Motor neuron (in vitro differentiated cells): ENCODE data around the gene TAF1C. TPM values are rescaled to one million over a fixed set of nuclear protein-coding genes. Genes with fewer than 3 reads are reported as not detected.

Experiments
- ATAC-seq, 8 experiments: fragments of 200-7000 bp; cut with Tn5 transposase; replicated peaks in 6 of 8; 2 replicates each; pipeline ENCODE4 v1.8.0; 2021; ENCODE audit warnings: mild to moderate bottlenecking in 8 of 8, moderate library complexity in 8 of 8
- H3K27ac ChIP-seq, 2 donors: fragments of 250-450 bp; sonication (Bioruptor Pico); 2 replicates each; pipeline ENCODE4 v1.9.0; 2021; ENCODE audit warnings: antibody characterized with exemption in 2 of 2, mild to moderate bottlenecking in 2 of 2, moderate library complexity in 1 of 2
- H3K4me1 ChIP-seq, 2 donors: fragments of 250-450 bp; sonication (Bioruptor Pico); replicated peaks in 1 of 2; 2 replicates each; pipeline ENCODE4 v1.6.1; 2021; ENCODE audit warnings: antibody characterized with exemption in 2 of 2, mild to moderate bottlenecking in 2 of 2, moderate library complexity in 1 of 2
- H3K4me3 ChIP-seq, 5 donors: fragments of 250-450 bp; sonication (Bioruptor Pico); 2 replicates each; pipeline ENCODE4 v1.9.0; 2021; ENCODE audit warnings: antibody characterized with exemption in 5 of 5, mild to moderate bottlenecking in 5 of 5, moderate library complexity in 4 of 5
- WGBS, 10 experiments: fragments of 450-650 bp; shearing (Covaris generic); methylation state at CpG; one replicate each; pipeline ENCODE4 v1.0.0; 2022; 5-methylcytosine and 5-hydroxymethylcytosine counted together
- in situ Hi-C, 9 experiments: fragments of 400-800 bp; cut with MboI; loops; one replicate each; pipeline ENCODE4 v1.15.0; 2021; ENCODE audit warnings: low sequenced_read_pairs in 9 of 9, low pct_unique_long_range_greater_than_20kb in 2 of 9; ENCODE audit not compliant: unreplicated experiment in 9 of 9
- total RNA-seq, 8 experiments: library from RNA; unstranded; fragments of 300-600 nt; gene quantifications; 2 replicates each; pipeline versions ENCODE4 v1.2.3 to v1.2.4, GENCODE V29; 2022

TAF1C gene
- total RNA-seq, 8 experiments from 2014 or later: 13.1 to 58.4 (median 18.2) TPM

DNA sequence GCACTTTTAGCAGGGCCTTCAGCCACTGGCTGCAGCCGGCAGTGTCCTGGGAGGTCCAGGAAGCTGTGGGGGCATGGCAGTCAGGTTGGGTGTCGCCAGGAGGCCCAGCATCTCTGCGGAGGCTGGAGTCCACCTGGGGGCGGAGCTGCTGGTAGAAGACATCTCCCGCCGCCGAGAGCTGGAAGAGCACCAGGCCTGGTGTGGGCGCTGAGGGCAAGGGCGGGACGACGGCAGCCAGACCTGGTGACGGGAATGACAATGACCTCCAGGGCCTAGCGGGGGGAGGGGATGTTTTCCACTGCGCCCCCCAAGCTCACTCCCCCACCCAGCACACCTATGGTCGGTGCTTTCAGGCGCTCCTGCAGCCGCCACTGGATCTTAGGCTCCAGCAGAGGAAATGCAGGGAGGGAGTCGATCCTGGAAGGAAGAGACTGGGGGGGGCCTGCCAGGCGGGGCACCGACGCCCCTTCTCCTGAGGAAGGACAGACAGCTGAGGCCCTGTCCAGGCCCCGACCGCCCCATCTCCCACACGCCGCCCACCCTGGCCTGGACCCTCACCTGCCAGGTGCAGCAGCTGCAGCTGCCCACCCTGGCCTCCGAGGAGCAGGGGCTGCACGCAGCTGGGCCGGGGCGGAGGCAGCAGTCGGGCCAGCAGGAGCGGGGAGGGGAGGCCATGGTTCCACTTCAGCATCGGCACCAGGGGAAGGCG lies 7.1 kb downstream of the TAF1C start:
- Histone ChIP-seq H3K4me1 (peaks cover 13 to 14% of the 10 kb centered on the region in 2 donors), H3K4me3 (no peak overlapping the region), H3K27ac (no peak overlapping the region)
- no peak for ATAC-seq
- 91 to 100% (median 95%) methylated on average over 3 to 12 of the region's 33 CpGs; no CpG with 5 or more reads in 7 of the 10 experiments for WGBS, 10 experiments
- in situ Hi-C loops: loop anchor here in 1 of 9 experiments (25.0 kb wide), 1 partner anchor 308 kb away; no protein-coding TSS in a partner anchor

GRCh38 chr16:84178892-84179611 lies 7.8 kb downstream of the TAF1C start:
- WGBS, 10 experiments: 90 to 94% methylated on average over 2 to 3 of the region's 28 CpGs; no CpG with 5 or more reads in 8 of the 10 experiments
- peaks cover 13 to 14% of the 10 kb centered on the region in 2 donors for H3K4me1 ChIP-seq
- H3K27ac ChIP-seq: no peak overlapping the region
- no peak overlapping the region for H3K4me3 ChIP-seq
- in situ Hi-C loops: loop anchor here in 1 of 9 experiments (25.0 kb wide), 1 partner anchor 308 kb away; no protein-coding TSS in a partner anchor
- no peak for ATAC-seq

DNA sequence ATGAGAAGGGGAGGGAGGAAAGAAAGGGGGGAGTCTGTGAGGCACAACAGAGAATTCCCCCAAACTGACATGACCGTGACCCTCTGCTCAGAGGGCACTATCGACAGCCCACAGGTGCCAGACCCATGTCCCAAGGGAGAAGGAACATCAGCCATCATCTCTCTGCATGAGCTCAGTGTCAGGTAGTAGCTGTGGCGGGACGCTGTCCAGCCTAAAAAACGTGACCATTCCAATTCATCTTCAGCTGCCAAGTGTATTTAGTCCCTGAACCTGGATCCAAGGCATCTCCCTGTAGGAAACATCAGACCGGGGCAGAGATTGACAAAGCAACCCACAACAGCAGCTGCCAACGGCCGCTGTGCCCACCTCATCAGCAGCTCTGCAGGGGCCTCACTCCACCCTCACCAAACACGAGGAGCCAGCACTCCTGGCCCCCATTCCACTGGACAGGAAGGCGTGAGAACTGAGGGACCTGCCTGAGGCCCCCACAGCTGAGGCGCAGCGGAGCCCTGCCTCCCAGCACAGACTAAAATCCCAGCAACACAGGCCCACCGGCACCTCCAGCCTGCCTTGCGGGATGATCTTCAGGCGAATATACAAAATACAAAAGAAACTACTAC lies 8.6 kb downstream of the TAF1C start:
- 39 to 100% (median 95%) methylated on average over 1 to 9 of the region's 15 CpGs; no CpG with 5 or more reads in 3 of the 10 experiments for WGBS, 10 experiments
- in situ Hi-C loops: loop anchor here in 1 of 9 experiments (25.0 kb wide), 1 partner anchor 309 kb away; no protein-coding TSS in a partner anchor
- Histone ChIP-seq H3K4me1 (peaks cover 13 to 14% of the 10 kb centered on the region in 2 donors), H3K4me3 (no peak overlapping the region), H3K27ac (no peak overlapping the region)
- ATAC-seq: peak in 4 of 8 experiments; percentile 3 to 36 (median 23)

DNA sequence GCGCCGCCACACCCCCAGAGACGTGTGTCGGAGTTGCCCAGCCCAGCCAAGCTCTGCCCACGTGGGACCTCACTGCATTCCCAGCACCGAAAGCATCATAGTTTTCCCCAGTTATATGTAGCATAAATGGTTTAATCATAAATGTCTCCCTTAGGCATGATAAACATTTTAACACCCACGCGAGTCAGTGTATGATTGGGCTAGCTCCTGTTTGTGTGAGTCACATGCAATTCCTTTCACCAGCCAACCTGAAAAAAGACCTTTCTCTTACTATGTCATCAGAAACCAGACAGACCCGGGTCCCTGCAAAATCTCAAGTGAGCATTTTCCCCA lies 9.2 kb downstream of the TAF1C start:
- Histone ChIP-seq H3K4me3 (no peak overlapping the region), H3K4me1 (peaks cover 13 to 14% of the 10 kb centered on the region in 2 donors), H3K27ac (peak overlapping the region in 1 of 2 donors; percentile 43)
- in situ Hi-C loops: loop anchor here in 1 of 9 experiments (25.0 kb wide), 1 partner anchor 310 kb away; no protein-coding TSS in a partner anchor
- peak; percentile 5 to 62 (median 30) for ATAC-seq
- 7 to 92% (median 50%) methylated on average over 1 to 3 of the region's 9 CpGs; no CpG with 5 or more reads in 5 of the 10 experiments for WGBS, 10 experiments

- WGBS, 10 experiments: 60 to 83% (median 73%) methylated on average over 1 to 6 of the region's 18 CpGs; no CpG with 5 or more reads in 7 of the 10 experiments
- peak overlapping the region in 1 of 2 donors; percentile 24 for H3K27ac ChIP-seq
- peaks cover 13 to 14% of the 10 kb centered on the region in 2 donors for H3K4me1 ChIP-seq
- no peak overlapping the region for H3K4me3 ChIP-seq
- peak in 5 of 8 experiments; percentile 2 to 12 (median 7) for ATAC-seq
- in situ Hi-C loops: loop anchor here in 1 of 9 experiments (25.0 kb wide), 1 partner anchor 311 kb away; no protein-coding TSS in a partner anchor
Observed at GRCh38 chr16:84176192-84177053, 10.4 kb downstream of the TAF1C start.

- H3K27ac ChIP-seq: peak overlapping the region in 1 of 2 donors; percentile 12
- H3K4me3 ChIP-seq: no peak overlapping the region
- peak in 6 of 8 experiments; percentile 12 to 67 (median 44) for ATAC-seq
- peaks cover 13 to 14% of the 10 kb centered on the region in 2 donors for H3K4me1 ChIP-seq
- 20 to 78% (median 57%) methylated on average over 1 to 5 of the region's 10 CpGs; no CpG with 5 or more reads in 3 of the 10 experiments for WGBS, 10 experiments
- in situ Hi-C loops: loop anchor here in 1 of 9 experiments (25.0 kb wide), 1 partner anchor 312 kb away; no protein-coding TSS in a partner anchor
Observed at GRCh38 chr16:84175350-84176081, 11.3 kb downstream of the TAF1C start.

- no peak overlapping the region for H3K4me3 ChIP-seq
- 78 to 100% (median 87%) methylated on average over 4 to 10 of the region's 11 CpGs; no CpG with 5 or more reads in 4 of the 10 experiments for WGBS, 10 experiments
- no peak overlapping the region for H3K27ac ChIP-seq
- peaks cover 13 to 14% of the 10 kb centered on the region in 2 donors for H3K4me1 ChIP-seq
- in situ Hi-C loops: no loop called here
- no peak for ATAC-seq
Observed at GRCh38 chr16:84174396-84174795, 12.5 kb downstream of the TAF1C start.

- no peak for ATAC-seq
- H3K27ac ChIP-seq: no peak overlapping the region
- in situ Hi-C loops: loop anchor here in 1 of 9 experiments (10.0 kb wide), 1 partner anchor 85 kb away; no protein-coding TSS in a partner anchor
- no peak overlapping the region for H3K4me3 ChIP-seq
- H3K4me1 ChIP-seq: no peaks in the 10 kb centered on the region
- 40 to 100% (median 69%) methylated on average over 1 to 7 of the region's 11 CpGs; no CpG with 5 or more reads in 4 of the 10 experiments for WGBS, 10 experiments
Observed at GRCh38 chr16:84169765-84170310, 17.0 kb downstream of the TAF1C start.

DNA sequence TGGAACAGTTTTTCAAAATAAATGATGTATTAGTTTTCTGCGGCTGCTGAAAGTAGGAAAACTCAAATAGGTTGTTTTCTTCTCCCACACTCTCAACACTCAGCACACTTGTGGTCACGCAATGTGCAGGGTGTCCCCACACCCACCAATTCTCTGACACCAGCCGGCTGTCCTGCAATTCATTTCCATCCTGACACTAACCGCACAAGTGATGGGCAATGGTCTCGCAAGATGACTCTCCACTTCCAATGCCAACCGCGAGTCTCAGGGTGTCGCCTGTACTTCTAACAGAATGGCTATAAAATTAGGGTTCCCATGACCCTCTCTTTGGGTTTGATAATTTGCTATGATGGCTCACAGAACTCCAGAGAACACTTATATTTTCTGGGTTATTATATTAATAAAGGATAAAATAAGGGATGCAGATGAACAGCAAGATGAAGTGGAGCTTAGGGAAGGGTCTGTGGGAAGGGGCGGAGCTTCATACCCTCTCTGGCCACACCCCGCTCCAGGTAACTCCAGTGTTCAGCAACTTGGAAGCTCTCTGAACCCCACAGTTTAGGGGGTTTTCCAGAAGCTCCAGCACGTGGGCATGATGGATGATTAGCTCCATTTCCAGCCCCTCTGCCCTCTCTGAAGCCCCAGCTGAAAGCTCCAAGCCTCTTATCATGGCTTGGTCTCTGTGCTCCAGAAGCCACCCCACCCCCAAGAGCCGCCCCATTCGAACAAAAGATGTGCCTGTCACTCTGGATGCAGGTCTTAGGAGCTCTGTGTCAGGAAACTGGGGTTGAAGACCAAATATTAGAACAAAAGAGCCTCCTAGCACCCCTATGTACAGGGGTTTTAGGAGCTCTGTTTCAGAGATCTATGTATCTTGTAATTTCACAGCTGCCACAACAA lies 19.8 kb downstream of the TAF1C start:
- Histone ChIP-seq H3K27ac (no peak overlapping the region), H3K4me1 (no peaks in the 10 kb centered on the region), H3K4me3 (no peak overlapping the region)
- 54 to 93% (median 80%) methylated on average over 2 to 7 of the region's 13 CpGs; no CpG with 5 or more reads in 3 of the 10 experiments for WGBS, 10 experiments
- no peak for ATAC-seq
- in situ Hi-C loops: loop anchor here in 1 of 9 experiments (10.0 kb wide), 1 partner anchor 82 kb away; no protein-coding TSS in a partner anchor

DNA sequence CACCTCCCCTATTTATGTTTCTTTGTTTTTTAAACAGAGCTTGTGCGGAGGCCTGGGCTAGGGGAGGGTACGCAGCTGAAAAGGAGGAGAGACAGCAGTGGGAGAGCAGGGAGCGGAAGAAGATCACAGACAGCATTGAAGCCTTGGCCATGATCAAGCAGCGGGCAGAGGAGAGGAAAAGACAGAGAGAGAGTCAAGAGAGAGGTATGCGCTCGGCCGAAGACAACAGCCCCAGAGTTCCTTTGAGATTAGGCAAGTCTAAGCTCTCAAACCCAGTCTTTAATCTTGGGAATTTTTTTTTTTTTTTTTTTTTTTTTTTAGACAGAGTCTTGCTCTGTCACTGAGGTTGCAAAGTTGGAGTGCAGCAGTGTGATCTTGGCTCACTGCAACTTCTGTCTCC lies 21.1 kb downstream of the TAF1C start:
- H3K4me3 ChIP-seq: no peak overlapping the region
- no peaks in the 10 kb centered on the region for H3K4me1 ChIP-seq
- H3K27ac ChIP-seq: no peak overlapping the region
- 40 to 95% (median 80%) methylated on average over 1 to 7 of the region's 7 CpGs for WGBS, 10 experiments
- in situ Hi-C loops: loop anchor here in 1 of 9 experiments (10.0 kb wide), 1 partner anchor 81 kb away; no protein-coding TSS in a partner anchor
- ATAC-seq: no peak
